ENCODE results near the gene MTCL3.

The MTCL3 gene

DNA sequence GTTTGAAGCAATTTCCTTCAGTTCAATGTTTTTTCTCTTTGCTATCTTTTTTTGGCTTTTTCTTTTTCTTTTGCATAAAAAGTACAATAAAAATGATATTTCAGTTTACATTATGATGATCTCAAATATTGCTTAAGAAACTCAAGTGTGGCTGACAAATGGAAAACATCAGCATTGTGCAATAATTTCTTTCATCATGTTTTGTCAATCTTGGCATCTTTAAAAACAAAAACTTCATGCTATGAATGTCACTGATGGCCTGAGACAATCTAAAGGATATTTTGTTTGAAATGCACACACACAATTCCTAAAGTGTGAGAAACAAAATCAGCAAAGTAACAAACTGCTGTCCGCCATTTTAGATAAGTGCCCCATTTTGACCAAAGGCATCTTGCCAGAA is 13.9 kb upstream of the MTCL3 start:
- H3K4me1 Mint-ChIP-seq = no peaks in the 10 kb centered on the region
- no peak overlapping the region for H3K4me3 Mint-ChIP-seq
- ChIA-PET CTCF (no interaction called here), POLR2A (no interaction called here)
- no peak overlapping the region for H3K27ac Mint-ChIP-seq
- peaks cover 43% of the 10 kb centered on the region for H3K27me3 Mint-ChIP-seq
- no peaks in the 10 kb centered on the region for H3K9me3 Mint-ChIP-seq
- H3K36me3 Mint-ChIP-seq (ENCODE audit: low read depth) = no peaks in the 10 kb centered on the region
- DNase-seq = no peak

DNA sequence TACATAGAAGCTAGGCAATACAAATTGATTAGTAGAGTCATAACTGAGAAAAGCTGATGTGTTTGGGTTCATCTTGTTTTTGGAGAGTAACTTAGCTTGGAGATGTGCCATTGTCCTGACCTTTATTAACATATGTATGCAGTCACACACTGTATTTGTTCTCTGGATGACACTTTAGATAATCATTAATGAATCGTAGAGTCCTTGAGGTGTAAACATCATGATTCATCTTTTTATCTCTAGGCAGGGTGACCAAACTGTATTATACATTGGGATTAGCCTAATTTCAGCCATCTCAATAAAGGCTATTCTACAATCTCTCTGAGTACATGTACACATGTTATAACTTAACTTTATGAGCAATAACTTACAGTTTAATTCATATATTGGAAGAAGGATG is 3.6 kb upstream of the MTCL3 start:
- ChIA-PET CTCF (no interaction called here), POLR2A (no interaction called here)
- H3K9me3 Mint-ChIP-seq = no peaks in the 10 kb centered on the region
- H3K4me1 Mint-ChIP-seq = peaks cover 19% of the 10 kb centered on the region
- H3K27me3 Mint-ChIP-seq = peaks cover 54% of the 10 kb centered on the region
- H3K27ac Mint-ChIP-seq = no peak overlapping the region
- H3K36me3 Mint-ChIP-seq (ENCODE audit: low read depth) = no peaks in the 10 kb centered on the region
- no peak for DNase-seq
- no peak overlapping the region for H3K4me3 Mint-ChIP-seq

DNA sequence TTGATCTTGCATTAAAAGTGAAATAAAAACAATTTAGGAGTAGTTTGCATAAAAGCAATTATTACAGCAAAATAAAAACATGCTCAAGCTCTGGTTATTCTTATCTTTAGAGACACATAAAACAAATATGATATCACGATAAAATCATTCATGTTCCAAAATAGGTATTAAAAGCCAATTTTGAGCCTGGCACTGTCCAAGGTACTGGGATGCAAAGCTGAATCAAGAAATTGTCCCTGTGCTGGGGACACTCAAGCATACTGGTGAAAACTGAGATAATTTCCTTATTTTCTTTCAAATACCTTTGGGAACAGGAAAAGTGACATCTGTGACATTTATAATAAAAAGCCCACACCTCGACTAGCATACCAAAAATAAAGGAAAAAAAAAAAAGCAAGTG is 931 bp upstream of the MTCL3 start:
- no peak overlapping the region for H3K4me3 Mint-ChIP-seq

DNA sequence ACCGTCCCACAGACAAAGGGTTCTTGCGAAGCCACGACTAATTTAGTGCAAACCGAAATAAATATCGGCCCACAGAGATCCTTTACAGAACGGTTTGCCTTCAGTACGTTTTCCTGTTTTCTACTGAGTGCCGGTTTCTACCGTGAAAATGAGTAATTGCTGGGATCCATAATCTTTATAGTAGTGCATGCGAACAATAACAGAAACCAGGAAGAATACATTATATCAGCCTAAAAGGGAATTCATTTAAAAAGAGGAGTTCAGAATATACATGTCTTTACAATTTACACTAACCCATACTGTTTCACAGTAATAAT is 292 bp upstream of the MTCL3 start:
- H3K4me1 Mint-ChIP-seq = peaks cover 41% of the 10 kb centered on the region
- peak overlapping the region; percentile 71 for H3K4me3 Mint-ChIP-seq
- H3K36me3 Mint-ChIP-seq (ENCODE audit: low read depth) = peaks cover 2% of the 10 kb centered on the region
- DNase-seq = no peak
- H3K9me3 Mint-ChIP-seq = no peaks in the 10 kb centered on the region
- ChIA-PET POLR2A (interaction anchor here (0.5 kb wide), 1 partner anchor 245 kb away, joined by 3 read pairs; no protein-coding TSS in a partner anchor), CTCF (interaction anchor here (1.0 to 4.9 kb wide), 6 partner anchors 9 to 56 kb away, joined by 3 to 22 read pairs (median 4); no protein-coding TSS in a partner anchor)
- peaks cover 56% of the 10 kb centered on the region for H3K27me3 Mint-ChIP-seq
- no peak overlapping the region for H3K27ac Mint-ChIP-seq

More for the DNA sequence above, 931 bp upstream of the MTCL3 start:
- DNase-seq = peak; percentile 14
- POLR2A ChIA-PET = no interaction called here
- Mint-ChIP-seq H3K27ac (no peak overlapping the region), H3K36me3 (ENCODE audit: low read depth) (no peaks in the 10 kb centered on the region), H3K9me3 (no peaks in the 10 kb centered on the region), H3K4me1 (peaks cover 34% of the 10 kb centered on the region), H3K27me3 (peaks cover 54% of the 10 kb centered on the region)
- CTCF ChIA-PET = interaction anchor here (0.6 to 1.1 kb wide), 3 partner anchors 11 to 208 kb away, joined by 3 read pairs; no protein-coding TSS in a partner anchor

DNA sequence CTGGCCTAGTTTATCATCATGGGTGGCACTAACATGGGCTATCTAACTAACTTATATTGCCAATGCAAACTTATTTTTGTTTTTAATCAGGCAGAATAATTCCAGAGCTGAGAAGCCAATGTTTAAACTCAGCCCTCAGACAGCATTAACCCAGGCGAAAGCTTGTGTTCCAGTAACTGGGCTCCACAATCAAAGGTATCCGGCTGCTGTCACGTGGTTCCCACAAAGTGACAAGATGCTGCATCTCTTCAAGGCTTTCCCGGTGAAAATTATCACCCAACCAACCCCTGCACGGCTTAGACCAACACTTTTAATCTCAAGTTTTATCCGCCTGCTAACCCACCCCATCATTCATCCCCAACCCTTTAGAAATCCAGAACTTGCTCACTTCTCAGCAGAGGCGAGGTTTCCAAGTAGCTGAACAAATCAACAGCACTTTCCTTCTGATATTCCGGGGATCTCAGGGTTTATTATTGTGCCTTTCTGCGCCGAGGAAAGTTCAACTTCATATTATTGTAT is 885 bp downstream of the MTCL3 start:
- Mint-ChIP-seq H3K9me3 (no peaks in the 10 kb centered on the region), H3K36me3 (ENCODE audit: low read depth) (peaks cover 5% of the 10 kb centered on the region), H3K27ac (peak overlapping the region; percentile 42), H3K27me3 (peaks cover 58% of the 10 kb centered on the region), H3K4me1 (peaks cover 44% of the 10 kb centered on the region), H3K4me3 (peak overlapping the region; percentile 71)
- no peak for DNase-seq
- ChIA-PET POLR2A (no interaction called here), CTCF (interaction anchor here (1.2 to 4.9 kb wide), 6 partner anchors 10 to 25 kb away, joined by 3 to 22 read pairs (median 5); no protein-coding TSS in a partner anchor)

DNA sequence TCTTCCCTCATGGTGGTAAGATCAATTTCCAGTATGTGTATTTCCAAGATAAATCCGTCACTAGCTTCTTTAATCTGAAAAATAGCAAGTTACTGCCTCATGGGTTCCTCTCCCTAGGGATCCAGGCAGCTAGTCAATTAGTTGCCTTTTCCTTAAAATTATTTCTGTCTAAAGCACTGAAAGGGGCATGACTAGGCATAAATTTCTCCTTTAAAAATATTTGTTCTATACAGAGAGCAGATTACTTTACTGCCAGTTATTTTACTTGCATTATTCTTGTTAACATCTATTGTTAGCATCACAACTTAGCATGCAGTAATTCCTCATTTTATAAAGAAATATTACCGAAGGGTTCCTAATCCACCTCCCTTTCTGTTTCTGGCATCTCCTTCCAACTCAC is 1.4 kb downstream of the MTCL3 start:
- Mint-ChIP-seq H3K4me3 (peak overlapping the region; percentile 71), H3K27me3 (peaks cover 55% of the 10 kb centered on the region), H3K4me1 (peaks cover 44% of the 10 kb centered on the region), H3K27ac (no peak overlapping the region), H3K9me3 (no peaks in the 10 kb centered on the region), H3K36me3 (ENCODE audit: low read depth) (peaks cover 7% of the 10 kb centered on the region)
- ChIA-PET POLR2A (no interaction called here), CTCF (interaction anchor here (1.0 to 4.9 kb wide), 8 partner anchors 11 to 201 kb away, joined by 4 to 30 read pairs (median 8); no protein-coding TSS in a partner anchor)
- no peak for DNase-seq

DNA sequence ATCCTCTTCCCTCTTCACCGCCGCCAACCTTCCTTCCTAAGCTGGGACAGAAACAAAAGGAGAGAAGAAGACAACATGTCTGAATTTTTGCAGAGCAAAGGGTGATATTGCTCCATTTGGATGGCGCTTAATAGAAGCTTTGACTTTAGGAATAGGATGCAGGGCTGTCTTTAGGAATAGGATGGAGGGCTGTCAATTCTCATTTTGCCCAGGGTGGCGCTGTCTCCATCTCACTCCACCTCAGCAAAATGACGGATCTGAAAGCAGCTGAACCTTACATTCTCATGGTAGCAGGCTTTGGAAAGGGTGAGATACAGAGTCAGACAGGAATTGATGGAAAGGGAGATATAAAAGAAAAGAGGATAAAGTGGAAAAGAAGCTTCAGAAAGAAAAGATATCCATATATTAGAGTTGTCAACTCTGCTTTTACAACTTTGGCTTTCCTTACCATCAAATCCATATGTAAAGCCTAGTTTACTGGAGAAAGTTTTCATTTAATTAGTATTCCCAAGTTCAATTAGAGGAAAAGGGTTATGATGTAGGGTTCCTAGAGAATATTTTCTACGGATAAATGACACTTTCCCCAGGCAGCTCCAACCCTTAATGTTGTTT is 2.4 kb downstream of the MTCL3 start:
- ChIA-PET POLR2A (interaction anchor here (0.6 kb wide), 2 partner anchors 176 to 250 kb away, joined by 4 to 6 read pairs; partner anchors contain the start of gene RNF146), CTCF (interaction anchor here (0.6 to 4.9 kb wide), 23 partner anchors 10 to 722 kb away, joined by 3 to 43 read pairs (median 5); partner anchors contain the start of gene RNF146)
- Mint-ChIP-seq H3K36me3 (ENCODE audit: low read depth) (peaks cover 9% of the 10 kb centered on the region), H3K27me3 (peaks cover 51% of the 10 kb centered on the region), H3K27ac (peak overlapping the region; percentile 78), H3K4me3 (peak overlapping the region; percentile 81), H3K4me1 (peaks cover 44% of the 10 kb centered on the region), H3K9me3 (no peaks in the 10 kb centered on the region)
- DNase-seq = peak; percentile 42

DNA sequence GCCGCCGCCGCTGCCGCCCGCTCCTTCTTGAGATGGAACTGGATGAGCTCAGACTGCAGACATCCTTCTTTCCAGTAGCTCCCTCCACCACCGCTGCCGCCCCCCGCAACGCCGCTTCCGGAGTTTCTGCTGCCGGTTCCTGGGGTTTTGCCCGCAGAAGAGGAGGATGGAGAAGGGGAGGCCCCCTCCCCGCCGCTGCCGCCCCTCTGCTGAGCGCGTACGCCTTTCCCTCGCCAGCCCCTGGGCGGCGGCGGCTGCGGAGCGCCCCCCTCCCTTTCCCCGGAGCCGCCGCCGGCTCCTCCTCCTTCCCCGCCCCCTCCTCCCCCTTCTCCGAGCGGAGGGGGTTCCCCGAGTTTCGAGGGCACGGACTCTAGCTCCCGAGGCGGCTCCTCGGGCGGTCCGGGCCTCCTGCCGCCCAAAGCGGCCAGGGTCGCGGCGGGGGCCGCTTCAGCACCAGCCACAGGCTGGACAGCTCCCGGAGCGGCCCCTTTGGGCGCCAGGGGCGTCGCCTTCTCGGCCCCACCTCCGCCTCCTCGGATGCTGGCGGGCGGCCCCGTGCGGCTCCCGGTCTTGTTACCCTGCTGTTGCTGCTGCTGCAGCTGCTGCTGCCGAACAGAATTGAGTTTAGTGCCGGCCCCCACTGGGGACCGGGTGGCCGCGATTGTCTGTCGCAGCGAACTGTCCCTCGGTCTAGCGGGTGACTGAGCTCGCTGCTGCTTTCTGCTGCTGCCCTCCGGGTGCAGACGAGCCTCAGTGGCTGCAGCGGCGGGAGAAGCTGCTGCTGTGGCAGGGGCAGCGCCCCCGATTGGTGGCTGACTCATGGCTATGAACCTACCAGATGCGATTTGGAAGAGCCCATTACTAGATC is 3.1 kb downstream of the MTCL3 start:
- peak overlapping the region; percentile 81 for H3K4me3 Mint-ChIP-seq
- peak; percentile 65 for DNase-seq
- CTCF ChIA-PET = interaction anchor here (0.6 to 4.9 kb wide), 22 partner anchors 9 to 723 kb away, joined by 3 to 43 read pairs (median 6); partner anchors contain the start of gene RNF146
- H3K9me3 Mint-ChIP-seq = no peaks in the 10 kb centered on the region
- H3K36me3 Mint-ChIP-seq (ENCODE audit: low read depth) = peaks cover 9% of the 10 kb centered on the region
- peaks cover 44% of the 10 kb centered on the region for H3K4me1 Mint-ChIP-seq
- POLR2A ChIA-PET = interaction anchor here (0.6 kb wide), 2 partner anchors 175 to 250 kb away, joined by 4 to 6 read pairs; partner anchors contain the start of gene RNF146
- peaks cover 45% of the 10 kb centered on the region for H3K27me3 Mint-ChIP-seq
- H3K27ac Mint-ChIP-seq = peak overlapping the region; percentile 78

DNA sequence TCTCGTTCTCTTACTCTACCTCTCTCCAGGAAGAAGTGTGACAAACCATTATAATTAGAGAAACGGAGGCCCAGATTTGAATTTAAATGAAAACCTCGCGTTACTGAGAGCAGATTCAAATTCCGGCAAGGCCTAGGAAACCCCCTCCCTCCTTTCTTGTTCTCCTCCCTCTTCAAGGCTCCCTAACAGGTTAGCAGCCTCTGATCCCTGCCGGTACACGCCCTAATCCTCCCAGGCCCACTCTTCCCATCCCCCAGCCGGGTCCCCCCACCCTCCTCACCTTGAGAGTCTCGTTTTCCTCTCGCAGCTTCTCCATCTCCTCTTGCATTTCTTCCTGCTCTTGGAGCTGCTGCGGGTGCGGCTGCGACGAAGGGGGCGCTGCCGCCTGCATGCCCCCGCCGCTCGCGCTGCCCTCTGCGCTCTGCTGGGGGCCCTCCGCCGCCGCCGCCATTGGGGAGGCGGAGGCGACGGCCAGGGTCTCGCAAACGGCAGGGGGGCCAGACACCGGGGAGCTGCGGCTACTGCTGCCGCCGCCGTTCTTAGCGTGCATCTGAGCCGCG is 3.8 kb downstream of the MTCL3 start:
- DNase-seq = peak; percentile 8
- peaks cover 14% of the 10 kb centered on the region for H3K36me3 Mint-ChIP-seq (ENCODE audit: low read depth)
- H3K27me3 Mint-ChIP-seq = peaks cover 45% of the 10 kb centered on the region
- H3K4me1 Mint-ChIP-seq = peaks cover 44% of the 10 kb centered on the region
- no peaks in the 10 kb centered on the region for H3K9me3 Mint-ChIP-seq
- peak overlapping the region; percentile 65 for H3K27ac Mint-ChIP-seq
- CTCF ChIA-PET = interaction anchor here (1.1 to 4.9 kb wide), 15 partner anchors 9 to 723 kb away, joined by 3 to 43 read pairs (median 8); partner anchors contain the start of gene RNF146
- peak overlapping the region; percentile 81 for H3K4me3 Mint-ChIP-seq
- POLR2A ChIA-PET = no interaction called here

DNA sequence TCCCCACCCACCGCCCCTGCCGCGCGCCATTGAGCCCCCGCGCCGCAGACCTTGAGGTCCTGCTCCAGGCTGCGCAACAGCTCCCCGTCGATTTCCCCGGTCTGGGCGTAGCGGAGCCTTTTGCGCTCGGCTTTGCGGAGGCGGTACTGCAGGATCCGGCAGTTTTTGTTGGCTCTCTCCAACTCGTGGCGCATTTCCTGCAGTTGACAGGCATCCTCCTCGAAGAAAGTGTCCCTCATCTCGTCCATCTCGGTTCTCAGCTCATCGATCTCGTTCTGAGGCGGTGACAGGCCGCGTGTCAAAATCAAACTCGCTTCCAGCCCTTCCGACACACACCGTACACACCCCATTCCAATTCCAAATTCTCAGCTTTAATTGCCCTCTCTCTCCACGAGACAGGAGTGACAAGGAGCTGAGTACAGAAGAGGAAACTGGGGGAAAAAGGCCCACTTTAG is 4.3 kb downstream of the MTCL3 start:
- peak overlapping the region; percentile 65 for H3K27ac Mint-ChIP-seq
- ChIA-PET CTCF (interaction anchor here (1.1 to 4.9 kb wide), 10 partner anchors 8 to 248 kb away, joined by 3 to 43 read pairs (median 18); partner anchors contain the start of gene RNF146), POLR2A (no interaction called here)
- H3K36me3 Mint-ChIP-seq (ENCODE audit: low read depth) = peaks cover 16% of the 10 kb centered on the region
- peaks cover 41% of the 10 kb centered on the region for H3K27me3 Mint-ChIP-seq
- peak; percentile 57 for DNase-seq
- H3K9me3 Mint-ChIP-seq = no peaks in the 10 kb centered on the region
- peaks cover 42% of the 10 kb centered on the region for H3K4me1 Mint-ChIP-seq
- peak overlapping the region; percentile 81 for H3K4me3 Mint-ChIP-seq

DNA sequence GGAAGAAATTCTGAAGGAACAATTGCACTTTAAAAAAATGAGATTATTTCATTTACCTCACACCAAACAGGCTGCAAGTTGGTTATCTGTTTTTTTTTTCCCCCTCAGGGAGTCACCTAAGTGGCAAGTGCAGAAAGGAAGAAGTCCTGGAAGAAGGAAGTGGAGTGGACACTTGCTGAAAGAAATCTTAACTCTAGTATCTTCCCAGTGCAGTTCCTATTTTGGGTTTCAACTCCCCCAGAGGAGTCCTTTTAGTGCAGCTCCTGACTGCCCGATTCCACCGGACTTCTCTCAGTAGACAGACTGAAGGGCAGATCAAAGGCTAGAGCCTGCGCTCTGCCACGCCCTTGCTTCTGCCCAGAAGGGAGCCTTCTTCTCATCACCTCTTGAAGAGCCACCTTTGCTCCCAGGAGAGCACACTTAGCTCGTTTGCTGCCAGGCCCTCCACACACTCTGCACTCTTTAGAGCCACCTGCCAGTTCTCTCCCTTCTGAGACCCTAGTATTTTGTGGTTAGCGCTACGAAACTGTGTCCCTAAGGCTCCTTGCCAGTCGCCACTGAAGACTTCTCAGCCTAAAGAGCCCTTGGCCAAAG is 4.9 kb downstream of the MTCL3 start:
- Mint-ChIP-seq H3K27ac (no peak overlapping the region), H3K4me1 (peaks cover 39% of the 10 kb centered on the region), H3K9me3 (no peaks in the 10 kb centered on the region), H3K4me3 (peak overlapping the region; percentile 81), H3K27me3 (peaks cover 40% of the 10 kb centered on the region), H3K36me3 (ENCODE audit: low read depth) (peaks cover 16% of the 10 kb centered on the region)
- ChIA-PET POLR2A (no interaction called here), CTCF (interaction anchor here (0.6 to 4.4 kb wide), 9 partner anchors 14 to 1617 kb away, joined by 3 to 43 read pairs (median 7); no protein-coding TSS in a partner anchor)
- DNase-seq = no peak

DNA sequence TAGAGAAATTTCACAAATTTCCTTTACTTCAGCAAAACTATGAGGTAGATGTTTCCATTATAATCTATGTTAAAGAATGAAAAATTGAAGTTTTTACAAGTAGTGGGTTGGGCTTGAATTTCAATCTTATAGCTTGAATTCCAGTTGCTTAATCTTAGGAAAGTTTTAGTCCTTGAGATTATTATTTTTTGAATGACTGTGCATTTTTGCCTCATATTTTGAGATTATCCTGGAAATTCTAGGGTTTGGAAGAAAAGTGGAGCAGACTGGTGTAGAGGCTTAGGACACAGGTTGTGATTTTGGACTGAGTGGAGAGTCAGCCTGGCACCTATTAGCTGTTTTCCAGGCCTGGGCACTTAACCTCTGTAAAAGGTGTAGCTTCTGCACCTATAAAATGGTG is 5.7 kb downstream of the MTCL3 start:
- ChIA-PET CTCF (interaction anchor here (1.4 to 4.4 kb wide), 3 partner anchors 23 to 44 kb away, joined by 4 to 43 read pairs (median 7); no protein-coding TSS in a partner anchor), POLR2A (no interaction called here)
- Mint-ChIP-seq H3K4me3 (no peak overlapping the region), H3K27me3 (peaks cover 34% of the 10 kb centered on the region), H3K4me1 (peaks cover 31% of the 10 kb centered on the region), H3K36me3 (ENCODE audit: low read depth) (peaks cover 16% of the 10 kb centered on the region), H3K27ac (no peak overlapping the region), H3K9me3 (no peaks in the 10 kb centered on the region)
- DNase-seq = no peak

All from activated CD4-positive, alpha-beta T cell treated with anti-CD3 and anti-CD28 coated beads, Interleukin-2, amount 10 ng/mL, durations not matched to agents 7 days and 5 days (primary cell).